ENCODE results near the gene EIF4H. TPM values are rescaled to one million over a fixed set of nuclear protein-coding genes. Genes with fewer than 3 reads are reported as not detected.
"Not testable (repeated sequence)": the region's sequence is repeated elsewhere in the genome, so short reads cannot be mapped to it uniquely, and the experiment has no call there.

The EIF4H gene
- total and polyA plus RNA-seq, 5 experiments from 2014 or later = 217 to 239 (median 221) TPM

DNA sequence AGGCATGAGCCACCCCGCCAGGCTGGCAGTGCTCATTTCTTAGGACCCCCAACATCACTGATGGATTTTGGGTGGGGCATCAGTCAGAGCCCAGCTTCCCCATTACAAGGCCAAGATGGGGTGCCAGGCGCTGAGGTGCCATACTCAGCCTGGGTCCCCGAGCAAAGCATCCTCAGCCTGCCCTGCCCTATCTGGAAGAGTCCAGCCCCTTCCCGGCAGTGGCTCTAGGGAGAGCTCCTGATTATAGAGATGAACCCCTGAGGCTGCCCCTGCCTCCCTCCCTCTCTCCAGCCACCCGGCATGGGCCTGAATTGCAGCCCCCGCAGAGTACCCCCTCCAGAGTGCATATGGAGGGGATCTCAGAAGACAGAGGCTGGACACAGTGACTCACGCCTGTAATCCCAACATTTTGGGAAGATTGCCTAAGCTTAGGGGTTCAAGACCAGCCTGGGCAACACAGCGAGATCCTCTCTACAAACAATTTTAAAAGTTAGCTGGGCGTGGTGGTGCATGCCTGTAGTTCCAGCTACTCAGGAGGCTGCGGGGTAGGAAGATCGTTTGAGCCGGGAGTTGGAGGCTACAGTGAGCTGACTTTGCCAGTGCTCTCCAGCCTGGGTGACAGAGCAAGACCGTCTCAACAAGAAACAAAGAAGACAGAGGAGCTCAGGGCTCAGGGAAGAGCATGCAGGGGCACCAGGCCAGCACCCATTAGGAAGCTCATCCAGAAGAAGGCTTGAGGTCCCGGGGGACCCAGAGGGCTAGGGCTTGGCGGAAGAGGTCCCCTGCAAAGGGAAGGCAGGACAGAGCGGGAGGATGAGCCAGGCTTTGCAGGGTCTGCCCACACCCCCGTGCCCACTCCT, 48.9 kb downstream of the EIF4H start:
- DNase-seq (peak in 1 of 10 donors; percentile 31), ATAC-seq (no peak)
- POLR2A ChIA-PET = interaction anchor here (0.6 kb wide), 1 partner anchor 1945 kb away, joined by 4 read pairs; no protein-coding TSS in a partner anchor
- H3K4me3 Mint-ChIP-seq = no peak overlapping the region
- no peaks in the 10 kb centered on the region for H3K9me3 Mint-ChIP-seq
- H3K27ac Mint-ChIP-seq = peak overlapping the region in 4 of 10 donors; percentile 15 to 86 (median 42)
- peaks cover 3 to 22% (median 7%) of the 10 kb centered on the region in 4 donors for H3K4me1 Mint-ChIP-seq
- no peaks in the 10 kb centered on the region for H3K27me3 Mint-ChIP-seq
- peaks cover 0 to 8% (median 2%) of the 10 kb centered on the region in 3 donors for H3K36me3 Mint-ChIP-seq

GRCh38 chr7:74223711-74224510, 49.8 kb downstream of the EIF4H start:
- H3K27ac Mint-ChIP-seq = no peak overlapping the region
- H3K4me1 Mint-ChIP-seq = peaks cover 0 to 18% (median 4%) of the 10 kb centered on the region in 4 donors
- POLR2A ChIA-PET = interaction anchor here (0.6 kb wide), 1 partner anchor 1945 kb away, joined by 4 read pairs; no protein-coding TSS in a partner anchor

GRCh38 chr7:74224511-74224832, 50.3 kb downstream of the EIF4H start:
- no peak for ATAC-seq

More at GRCh38 chr7:74223711-74224510, 49.8 kb downstream of the EIF4H start:
- Mint-ChIP-seq H3K36me3 (peaks cover 0 to 8% (median 2%) of the 10 kb centered on the region in 3 donors), H3K4me3 (no peak overlapping the region), H3K27me3 (no peaks in the 10 kb centered on the region), H3K9me3 (no peaks in the 10 kb centered on the region)
- no peak for DNase-seq
- ATAC-seq = no peak

DNA sequence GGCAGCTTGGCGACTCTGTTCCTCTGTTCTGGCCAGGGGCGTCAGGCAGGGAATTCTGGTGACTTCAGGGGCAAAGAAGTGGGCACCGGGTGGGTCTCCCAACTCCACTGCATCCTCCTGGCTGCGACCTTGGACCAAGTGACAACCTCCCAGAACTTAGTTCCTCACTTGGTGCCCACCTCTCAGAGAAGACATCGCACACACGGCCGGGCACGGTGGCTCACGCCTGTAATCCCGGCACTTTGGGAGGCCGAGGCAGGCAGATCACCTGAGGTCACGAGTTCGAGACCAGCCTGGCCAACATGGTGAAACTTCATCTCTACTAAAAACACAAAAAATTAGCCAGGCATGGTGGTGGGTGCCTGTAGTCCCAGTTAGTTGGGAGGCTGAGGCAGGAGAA, 50.8 kb downstream of the EIF4H start:
- Mint-ChIP-seq H3K36me3 (peaks cover 0 to 15% (median 2%) of the 10 kb centered on the region in 3 donors), H3K4me1 (peaks cover 0 to 25% (median 4%) of the 10 kb centered on the region in 4 donors)
- POLR2A ChIA-PET, H3K9me3 Mint-ChIP-seq, ATAC-seq, DNase-seq, H3K4me3 Mint-ChIP-seq, H3K27me3 Mint-ChIP-seq, H3K27ac Mint-ChIP-seq: not testable (repeated sequence)

More at GRCh38 chr7:74224511-74224832, 50.3 kb downstream of the EIF4H start:
- no peak overlapping the region for H3K4me3 Mint-ChIP-seq
- H3K27me3 Mint-ChIP-seq = no peaks in the 10 kb centered on the region
- POLR2A ChIA-PET = no interaction called here
- DNase-seq = no peak
- peaks cover 0 to 23% (median 4%) of the 10 kb centered on the region in 4 donors for H3K4me1 Mint-ChIP-seq
- H3K9me3 Mint-ChIP-seq = no peaks in the 10 kb centered on the region
- H3K27ac Mint-ChIP-seq = no peak overlapping the region
- H3K36me3 Mint-ChIP-seq = peaks cover 0 to 13% (median 2%) of the 10 kb centered on the region in 3 donors

DNA sequence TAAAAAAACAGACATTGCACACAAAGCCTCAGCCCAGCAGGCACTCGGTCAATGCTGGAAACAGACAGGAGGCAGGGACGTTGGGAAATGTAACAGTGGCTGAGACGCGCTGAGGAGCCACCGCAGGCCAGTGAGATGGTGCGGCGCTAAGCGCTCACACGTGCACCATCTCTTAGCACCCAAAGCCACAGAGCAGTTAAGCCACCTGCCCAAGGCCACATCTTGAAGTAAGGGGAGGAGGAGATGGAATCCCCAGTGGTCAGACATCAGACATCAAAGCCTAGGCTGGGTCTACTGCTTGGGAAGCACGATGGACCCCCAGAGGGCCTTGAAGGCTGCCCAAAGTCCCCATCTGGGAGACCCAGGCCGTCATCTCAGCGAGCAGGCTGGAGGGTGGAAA, 51.2 kb downstream of the EIF4H start:
- Mint-ChIP-seq H3K27ac (peak overlapping the region in 1 of 10 donors; percentile 56), H3K9me3 (no peaks in the 10 kb centered on the region), H3K4me3 (no peak overlapping the region), H3K27me3 (no peaks in the 10 kb centered on the region), H3K36me3 (peaks cover 0 to 15% (median 2%) of the 10 kb centered on the region in 3 donors), H3K4me1 (peaks cover 0 to 30% (median 4%) of the 10 kb centered on the region in 4 donors)
- DNase-seq (no peak), ATAC-seq (no peak)
- POLR2A ChIA-PET = no interaction called here

DNA sequence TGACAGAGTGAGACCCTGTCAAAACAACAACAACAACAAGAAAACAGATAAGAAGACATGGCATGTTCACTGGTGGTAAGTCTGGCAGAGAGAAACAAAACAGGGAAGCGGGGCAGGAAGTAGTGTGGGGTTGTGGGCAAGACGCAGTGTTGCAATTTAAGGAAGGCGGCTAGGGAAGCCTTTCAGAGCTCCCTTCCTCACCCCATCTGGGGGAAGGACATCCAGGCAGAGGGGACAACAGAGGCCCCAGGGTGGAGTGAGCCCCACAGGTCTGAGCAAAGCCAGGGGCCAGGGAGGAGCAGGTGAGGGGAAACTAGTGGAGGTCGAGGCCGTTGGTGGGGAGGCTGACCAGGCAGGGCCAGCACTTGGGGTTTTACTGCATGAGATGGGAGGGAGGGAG, 52.5 kb downstream of the EIF4H start:
- POLR2A ChIA-PET = interaction anchor here (0.6 kb wide), 1 partner anchor 33 kb away, joined by 3 read pairs; no protein-coding TSS in a partner anchor

GRCh38 chr7:74228951-74229900, 55.1 kb downstream of the EIF4H start:
- no peaks in the 10 kb centered on the region for H3K27me3 Mint-ChIP-seq
- H3K4me3 Mint-ChIP-seq = peak overlapping the region in 1 of 10 donors; percentile 11
- peak overlapping the region in 3 of 10 donors; percentile 21 to 83 (median 43) for H3K27ac Mint-ChIP-seq
- DNase-seq (peak in 1 of 10 donors; percentile 52), ATAC-seq (no peak)
- peaks cover 0 to 39% (median 10%) of the 10 kb centered on the region in 3 donors for H3K36me3 Mint-ChIP-seq
- peaks cover 0 to 45% (median 3%) of the 10 kb centered on the region in 4 donors for H3K4me1 Mint-ChIP-seq
- POLR2A ChIA-PET = no interaction called here
- H3K9me3 Mint-ChIP-seq = no peaks in the 10 kb centered on the region

More for the DNA sequence above, 52.5 kb downstream of the EIF4H start:
- ATAC-seq = no peak
- DNase-seq = peak in 1 of 10 donors; percentile 40
- no peaks in the 10 kb centered on the region for H3K27me3 Mint-ChIP-seq
- peak overlapping the region in 1 of 10 donors; percentile 0 for H3K4me3 Mint-ChIP-seq
- H3K9me3 Mint-ChIP-seq = no peaks in the 10 kb centered on the region
- H3K27ac Mint-ChIP-seq = peak overlapping the region in 6 of 10 donors; percentile 4 to 64 (median 42)
- H3K4me1 Mint-ChIP-seq = peaks cover 0 to 40% (median 3%) of the 10 kb centered on the region in 4 donors
- H3K36me3 Mint-ChIP-seq = peaks cover 0 to 23% (median 8%) of the 10 kb centered on the region in 3 donors

DNA sequence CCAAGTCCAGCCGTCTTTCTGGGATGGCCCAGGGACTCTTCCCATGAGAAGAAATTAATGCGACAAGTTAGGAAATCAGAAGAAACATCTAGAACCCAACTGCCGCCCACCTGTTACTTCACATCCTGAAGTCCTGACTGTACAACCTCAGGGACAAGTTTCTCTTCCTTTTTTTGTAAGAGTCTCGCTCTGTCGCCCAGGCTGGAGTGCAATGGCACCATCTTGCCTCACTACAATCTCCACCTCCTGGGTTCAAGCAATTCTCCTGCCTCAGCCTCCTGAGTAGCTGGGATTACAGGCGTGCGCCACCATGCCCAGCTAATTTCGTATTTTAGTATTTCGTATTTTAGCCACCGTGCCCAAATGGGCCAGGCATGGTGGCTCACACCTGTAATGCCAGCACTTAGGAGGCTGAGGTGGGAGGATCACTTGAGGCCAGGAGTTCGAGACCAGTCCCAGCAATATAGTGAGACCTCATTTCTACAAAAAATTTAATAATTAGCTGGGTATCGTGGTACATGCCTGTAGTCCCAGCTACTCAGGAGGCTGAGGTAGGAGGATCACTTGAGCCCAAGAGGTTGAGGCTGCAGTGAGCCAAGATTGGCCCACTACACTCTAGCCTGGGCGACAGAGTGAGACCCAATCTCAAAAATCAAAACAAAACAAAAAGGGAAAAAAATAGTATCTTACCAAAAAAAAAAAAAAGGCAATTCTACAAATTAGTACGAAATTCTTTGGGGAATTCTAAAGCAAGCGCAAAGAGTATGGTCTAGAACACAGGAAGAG, 56.5 kb downstream of the EIF4H start:
- POLR2A ChIA-PET = no interaction called here
- Mint-ChIP-seq H3K9me3 (no peaks in the 10 kb centered on the region), H3K36me3 (peaks cover 0 to 53% (median 13%) of the 10 kb centered on the region in 3 donors), H3K27ac (peak overlapping the region in 3 of 10 donors; percentile 19 to 83 (median 52)), H3K4me3 (peak overlapping the region in 1 of 10 donors; percentile 66), H3K4me1 (peaks cover 0 to 51% (median 3%) of the 10 kb centered on the region in 4 donors), H3K27me3 (no peaks in the 10 kb centered on the region)
- ATAC-seq (no peak), DNase-seq (peak in 1 of 10 donors; percentile 27)

DNA sequence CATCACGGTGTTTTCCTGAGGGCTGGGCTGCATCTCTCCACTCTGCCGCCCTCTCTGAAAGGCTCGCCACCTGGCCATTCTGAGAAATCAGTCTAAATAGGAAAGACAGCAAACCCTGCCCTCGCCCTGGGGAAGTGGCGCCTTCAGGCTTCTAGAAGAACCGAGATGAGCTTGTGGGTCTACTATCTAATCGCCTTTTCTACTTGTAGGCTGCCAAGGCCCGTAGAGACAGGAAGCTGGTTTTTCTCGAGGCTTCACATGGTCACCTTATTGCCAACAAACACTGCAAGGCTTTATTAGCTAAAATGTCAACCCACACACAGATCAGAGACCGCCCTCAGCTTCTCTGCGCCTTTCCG, 57.1 kb downstream of the EIF4H start:
- peak in 1 of 2 donors; percentile 28 for ATAC-seq
- Mint-ChIP-seq H3K4me1 (peaks cover 0 to 50% (median 3%) of the 10 kb centered on the region in 4 donors), H3K27me3 (no peaks in the 10 kb centered on the region), H3K9me3 (no peaks in the 10 kb centered on the region), H3K36me3 (peaks cover 0 to 56% (median 13%) of the 10 kb centered on the region in 3 donors), H3K4me3 (peak overlapping the region in 1 of 10 donors; percentile 66), H3K27ac (peak overlapping the region in 5 of 10 donors; percentile 6 to 83 (median 19))
- POLR2A ChIA-PET = no interaction called here
- DNase-seq = peak in 2 of 10 donors; percentile 19 to 45

DNA sequence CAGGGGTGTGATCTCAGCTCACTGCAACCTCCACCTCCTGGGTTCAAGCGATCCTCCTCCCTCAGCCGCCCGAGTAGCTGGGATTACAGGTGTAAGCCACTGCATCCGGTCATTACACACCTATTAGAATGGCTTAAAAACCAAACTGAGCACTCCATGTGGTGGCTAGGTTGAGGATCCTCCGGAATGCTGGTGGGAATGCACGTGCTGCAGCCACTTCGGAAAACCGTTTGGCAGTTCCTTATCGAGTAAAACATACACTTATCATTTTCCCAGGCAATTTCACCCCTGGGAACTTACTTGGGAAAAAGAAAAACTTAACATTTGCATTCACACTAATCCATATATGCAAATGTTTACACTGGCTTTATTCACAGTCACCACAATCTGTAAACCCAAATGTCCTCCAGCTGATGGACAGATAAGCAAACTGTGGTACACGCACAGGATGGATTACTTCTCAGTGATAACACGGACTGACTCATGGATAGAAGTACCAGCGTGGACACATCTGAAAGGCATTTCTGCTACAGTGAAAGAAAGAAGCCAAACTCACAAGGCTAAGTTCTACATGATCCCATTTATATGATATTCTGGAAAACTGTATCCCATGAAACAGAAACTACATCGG, 59.6 kb downstream of the EIF4H start:
- peak in 1 of 10 donors; percentile 32 for DNase-seq
- H3K27ac Mint-ChIP-seq = no peak overlapping the region
- no peaks in the 10 kb centered on the region for H3K9me3 Mint-ChIP-seq
- peaks cover 0 to 45% (median 1%) of the 10 kb centered on the region in 4 donors for H3K4me1 Mint-ChIP-seq
- no peaks in the 10 kb centered on the region for H3K27me3 Mint-ChIP-seq
- ATAC-seq = no peak
- no peak overlapping the region for H3K4me3 Mint-ChIP-seq
- peaks cover 0 to 73% (median 13%) of the 10 kb centered on the region in 3 donors for H3K36me3 Mint-ChIP-seq
- POLR2A ChIA-PET = interaction anchor here (0.6 kb wide), 1 partner anchor 8 kb away, joined by 3 read pairs; no protein-coding TSS in a partner anchor

Measured in naive thymus-derived CD8-positive, alpha-beta T cell (primary cell).